HG03135 (cell line): Measurements from ENCODE around the gene ETV1.

Experiments used
- ATAC-seq: cut with Tn5 transposase; IDR thresholded peaks from one replicate; pipeline ENCODE4 v1.9.1; 2021; ENCODE audit warnings: mild to moderate bottlenecking, moderate library complexity; ENCODE audit not compliant: unreplicated experiment

Gene ETV1

DNA sequence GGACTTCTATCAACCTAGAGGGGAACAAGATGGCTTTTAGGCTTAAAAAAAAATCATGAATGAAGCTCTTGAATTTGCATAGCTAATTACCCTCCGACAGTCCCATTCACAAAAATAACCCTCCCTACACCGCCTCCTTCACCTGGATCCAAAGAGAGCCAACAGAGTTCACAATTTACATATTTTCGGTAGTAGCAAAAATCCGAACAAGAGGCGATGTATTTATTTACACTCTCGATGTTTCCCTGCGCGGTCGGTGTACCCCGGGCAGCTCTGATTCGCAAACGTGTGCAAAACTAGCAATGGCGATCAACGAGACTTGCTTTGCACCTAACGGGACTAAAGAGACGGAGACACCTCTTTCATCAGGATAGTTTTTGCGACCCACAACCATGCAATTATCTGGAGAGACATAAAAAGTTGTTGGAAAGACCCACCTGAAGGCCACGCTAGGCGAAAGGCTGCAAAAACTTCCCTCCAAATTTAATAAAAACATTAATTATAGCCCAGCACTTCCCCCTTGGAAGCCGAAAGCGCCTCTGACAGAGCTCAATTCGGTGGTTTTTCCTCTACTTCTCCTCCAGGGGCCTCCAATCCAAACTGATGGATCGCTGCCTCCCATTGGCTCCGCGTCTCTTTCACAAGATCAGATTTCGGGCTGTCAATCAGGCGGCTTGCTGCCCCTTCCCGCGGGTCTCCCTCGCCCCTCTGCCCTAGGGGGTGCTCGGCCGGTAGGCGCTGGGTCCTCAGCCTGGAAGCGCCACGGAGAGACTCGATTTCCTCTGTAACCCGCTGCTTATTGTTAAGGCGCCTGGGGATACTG lies at the start of gene ETV1:
Gene ETV1, minus strand, starts transcription at position 541 of the 823 bp plus-strand sequence. CDS start 614 bp downstream, outside the sequence.
- no peak for ATAC-seq

DNA sequence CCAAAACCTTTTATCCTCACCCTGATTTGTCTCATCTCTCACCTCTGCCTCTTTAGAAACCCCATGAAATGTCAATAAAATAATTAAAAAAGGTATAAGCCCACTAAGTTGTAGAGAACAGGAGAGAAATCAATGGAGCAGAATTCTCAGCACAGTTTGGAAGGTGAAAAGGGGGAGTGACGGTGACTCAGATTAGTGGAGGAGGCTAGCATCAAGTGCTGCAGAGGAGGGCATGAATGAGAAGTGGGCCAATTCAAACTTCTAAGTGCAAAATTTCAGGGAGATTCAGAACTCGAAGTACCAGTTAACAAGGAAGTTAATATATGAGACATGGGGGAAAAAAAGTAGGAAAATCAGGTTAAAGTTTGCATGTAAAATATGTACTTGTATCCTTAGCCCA lies 34.9 kb upstream of the ETV1 start:
- ATAC-seq = no peak

DNA sequence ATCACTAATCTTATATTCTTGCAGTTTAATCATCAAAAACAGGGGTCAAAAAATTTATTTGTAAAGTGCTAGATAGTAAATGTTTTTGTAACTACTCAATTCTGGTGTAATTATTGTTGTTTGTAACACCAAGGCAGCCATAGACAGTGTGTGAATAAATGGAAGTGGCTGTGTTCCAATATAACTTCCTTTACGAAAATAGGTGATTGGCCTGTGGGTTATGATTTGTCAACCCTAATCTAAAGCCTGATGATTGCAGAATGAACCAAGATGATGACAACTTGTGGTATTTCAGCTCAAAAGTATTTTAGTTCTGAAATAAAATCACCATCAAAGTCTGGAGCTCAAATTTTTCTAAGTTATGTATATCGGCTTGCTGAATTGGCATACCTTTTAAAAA lies 34.4 kb upstream of the ETV1 start:
- ATAC-seq = no peak

DNA sequence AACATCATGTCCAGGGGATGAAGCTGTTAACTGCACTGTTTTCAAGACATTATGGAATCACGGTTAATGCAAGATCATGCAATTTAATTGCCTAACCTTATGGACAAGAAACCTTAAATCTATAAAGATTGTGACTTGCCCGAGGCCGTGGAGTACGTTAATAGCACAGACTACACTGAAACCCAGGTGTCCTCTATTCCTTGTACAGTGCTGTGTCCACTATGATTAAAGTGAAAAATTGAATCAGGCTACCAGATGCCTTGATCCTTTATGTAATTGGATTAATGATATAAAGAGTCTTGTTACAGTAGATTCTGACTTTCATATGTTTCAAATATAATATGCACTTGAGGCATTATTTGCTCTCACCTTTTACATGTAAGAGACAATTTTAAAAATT lies 33.9 kb upstream of the ETV1 start:
- ATAC-seq = no peak

DNA sequence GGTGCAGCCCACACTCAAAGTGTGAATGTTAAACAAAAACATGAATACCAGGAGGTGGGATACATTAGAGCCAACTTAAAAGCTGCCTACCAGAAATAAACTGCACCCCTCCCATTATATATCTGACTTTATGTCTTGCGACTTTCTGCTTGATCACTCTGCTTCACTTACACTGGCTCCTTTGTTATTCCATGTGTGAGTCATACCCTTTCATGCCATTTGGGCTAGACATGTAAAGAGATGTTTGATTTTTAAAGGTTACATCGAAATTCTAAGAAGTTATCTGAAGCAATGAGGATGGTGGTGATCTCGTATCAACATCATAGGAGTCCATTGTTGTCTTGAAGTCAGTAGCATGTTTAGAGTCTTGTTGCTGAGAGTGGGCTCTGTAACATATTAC lies 31.6 kb upstream of the ETV1 start:
- ATAC-seq = no peak

DNA sequence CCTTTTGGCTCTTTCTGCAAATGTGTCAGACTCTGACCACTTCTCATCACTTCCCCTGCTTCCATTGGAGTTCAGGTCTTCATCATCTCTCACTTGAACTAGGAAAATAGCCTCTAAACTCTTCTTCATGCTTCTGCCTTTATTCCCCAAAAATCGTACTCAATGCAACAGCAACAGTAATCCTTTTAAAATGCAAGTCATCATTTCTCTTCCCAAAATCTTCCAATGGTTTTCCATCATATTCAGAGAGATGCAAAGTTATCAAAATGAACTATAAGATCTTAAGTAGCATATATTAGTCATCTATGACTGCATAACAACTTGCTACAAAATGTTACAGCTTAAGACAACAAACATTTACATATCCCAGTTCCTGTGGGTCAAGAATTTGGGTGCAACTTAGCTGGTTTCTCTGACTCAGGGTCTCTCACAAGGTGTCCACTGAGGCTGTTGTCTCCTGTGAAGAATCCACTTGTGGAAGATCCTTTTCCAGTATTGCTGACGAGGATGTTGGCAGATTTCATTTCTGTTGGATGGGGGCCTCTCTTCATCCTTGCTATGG lies 31.0 kb upstream of the ETV1 start:
- no peak for ATAC-seq

DNA sequence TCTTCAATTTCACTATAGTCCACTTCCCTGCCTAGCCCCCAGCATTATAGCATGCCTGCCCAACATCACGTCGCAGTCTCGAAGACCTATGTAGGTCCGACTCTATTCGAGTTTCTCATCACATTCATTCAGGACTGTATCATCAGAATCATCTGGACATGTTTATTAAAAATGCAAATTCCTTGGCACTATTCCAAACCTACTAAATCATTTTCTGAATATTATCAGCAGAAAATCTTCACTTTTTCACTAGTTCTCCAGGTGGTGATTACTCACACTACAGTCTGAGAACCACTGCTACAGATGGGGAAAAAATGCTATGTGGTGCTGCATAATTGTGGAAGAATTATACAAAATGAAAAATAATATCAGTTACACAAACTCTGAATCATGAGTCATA lies 29.3 kb upstream of the ETV1 start:
- no peak for ATAC-seq

DNA sequence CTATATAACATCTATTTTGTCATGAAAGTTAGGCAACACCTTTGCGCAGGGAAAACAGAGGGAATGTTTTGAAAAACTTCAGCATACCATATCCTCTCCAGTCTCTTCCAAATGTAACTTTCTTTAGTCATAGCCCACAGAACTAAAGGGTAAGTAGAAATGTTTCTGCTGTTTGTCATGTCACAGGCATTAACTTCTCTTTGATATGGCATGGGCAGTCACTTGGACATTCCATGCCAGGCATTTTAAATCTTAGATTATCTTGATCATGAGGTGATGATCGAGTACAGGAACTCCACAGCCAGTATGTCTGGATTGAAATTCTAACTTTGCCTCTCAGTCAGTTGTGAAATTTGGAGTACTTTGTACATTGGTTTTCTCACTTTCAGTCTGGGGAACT lies 27.5 kb upstream of the ETV1 start:
- no peak for ATAC-seq

DNA sequence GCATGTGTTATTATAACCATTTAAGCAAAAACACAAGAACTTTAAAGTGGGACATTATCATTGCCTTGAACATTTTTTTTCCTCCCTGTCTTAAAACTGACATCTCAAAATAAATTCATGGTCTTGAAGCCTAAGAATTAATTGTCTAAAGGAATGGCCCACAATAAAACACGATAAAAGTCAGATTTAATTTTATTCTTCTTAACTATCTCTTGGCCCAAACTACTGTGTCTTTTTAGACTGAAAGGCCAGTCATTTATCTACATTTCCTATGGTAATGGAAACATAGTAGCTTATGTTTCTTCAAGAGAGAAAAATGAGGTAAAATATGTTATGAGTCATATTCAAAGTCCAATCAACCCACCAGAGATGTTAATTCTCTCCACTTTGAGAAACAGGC lies 24.4 kb upstream of the ETV1 start:
- no peak for ATAC-seq

DNA sequence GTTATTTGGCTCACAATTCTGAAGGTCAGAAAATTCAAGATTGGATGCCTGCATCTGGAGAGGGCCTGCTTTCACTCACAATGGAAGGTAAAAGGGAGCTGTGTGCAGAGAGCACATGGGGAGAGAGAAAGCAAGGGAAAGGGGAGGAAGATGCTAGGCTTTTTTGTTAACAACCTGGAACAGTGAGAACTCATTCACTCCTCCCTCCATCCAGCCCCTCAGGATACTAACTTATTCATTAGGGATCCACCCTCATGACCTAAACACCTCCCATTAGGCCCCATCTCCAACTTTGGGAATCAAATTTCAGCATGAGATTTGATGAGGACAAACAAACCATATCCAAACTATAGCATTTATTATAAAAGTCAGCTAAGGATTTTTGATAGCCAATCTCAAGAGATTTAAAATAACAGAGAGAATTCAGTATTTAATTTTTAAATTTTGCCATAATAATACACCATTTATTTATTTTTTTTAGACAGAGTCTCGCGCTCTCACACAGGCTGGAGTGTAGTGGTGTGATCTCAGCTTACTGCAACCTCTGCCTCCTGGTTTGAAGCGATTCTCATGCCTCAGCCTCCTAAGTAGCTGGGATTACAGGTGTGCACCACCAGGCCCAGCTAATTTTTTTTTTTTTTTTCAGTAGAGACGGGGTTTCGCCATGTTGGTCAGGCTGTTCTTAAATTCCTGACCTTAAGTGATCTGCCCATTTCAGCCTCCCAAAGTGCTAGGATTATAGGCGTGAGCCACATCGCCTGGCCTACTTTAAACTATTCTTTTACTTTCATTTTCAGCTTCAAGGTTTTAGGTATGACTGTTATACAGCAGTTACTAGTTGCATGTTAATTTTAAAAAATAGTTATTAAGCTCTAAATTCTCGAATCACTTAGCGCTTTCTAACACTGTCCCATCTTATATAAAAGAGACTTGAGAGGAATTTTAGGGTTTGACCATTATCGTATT lies 20.3 kb upstream of the ETV1 start:
- ATAC-seq = no peak

DNA sequence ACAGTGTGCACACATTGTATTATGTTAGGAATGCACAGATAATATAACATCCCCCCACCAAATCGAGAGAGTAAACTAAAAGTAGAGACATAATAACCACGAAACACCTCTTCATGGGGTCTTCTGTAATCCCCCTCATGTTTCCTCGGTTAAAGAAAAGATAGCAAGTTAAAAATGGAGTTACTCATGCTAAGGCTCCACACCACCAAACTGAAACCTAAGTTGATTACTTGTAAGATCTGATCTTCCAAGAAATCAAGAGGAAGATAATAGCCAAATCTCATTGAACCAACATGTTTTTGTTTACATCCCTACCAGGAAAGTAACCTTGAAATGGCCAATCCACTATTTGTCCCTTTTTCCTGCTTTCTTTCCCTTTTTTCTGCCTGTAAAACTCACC lies 11.7 kb upstream of the ETV1 start:
- no peak for ATAC-seq

DNA sequence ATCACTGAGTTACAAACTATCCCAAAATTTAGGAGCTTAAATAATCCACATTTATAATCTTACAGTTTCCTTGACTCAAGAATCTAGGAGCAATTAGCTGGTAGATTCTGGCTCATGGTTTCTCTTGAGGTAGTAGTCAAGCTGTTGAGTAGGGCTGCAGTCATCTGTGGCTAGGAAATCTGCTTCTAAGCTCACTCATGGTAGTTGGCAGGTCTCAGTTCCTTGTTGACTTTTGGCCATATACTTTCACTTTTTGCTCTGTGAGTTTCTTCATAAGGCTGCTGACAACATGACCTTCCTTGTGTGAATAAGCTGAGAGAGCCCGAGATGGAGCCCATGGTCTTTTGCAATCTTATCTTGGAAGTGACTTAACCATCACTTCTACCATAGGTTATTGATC lies 10.8 kb upstream of the ETV1 start:
- ATAC-seq = no peak

DNA sequence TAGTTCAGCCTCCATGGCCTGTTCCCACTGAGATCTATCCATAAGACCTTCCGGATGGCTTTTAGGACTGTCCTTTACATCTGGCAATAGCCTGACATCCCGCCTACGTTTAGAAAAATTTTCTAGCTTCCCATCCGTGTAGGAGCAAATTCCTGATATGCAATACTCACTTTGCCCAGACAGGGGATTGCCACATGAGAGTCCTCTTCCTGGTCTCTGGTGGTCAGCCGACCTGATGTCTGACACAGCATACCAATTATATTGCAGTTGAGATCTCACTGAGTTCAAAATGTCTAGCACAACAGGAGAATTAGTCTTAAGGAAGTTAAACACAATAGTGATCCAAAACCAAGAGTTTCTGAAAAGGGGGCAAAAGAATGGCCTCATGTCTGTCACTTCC lies 9.4 kb upstream of the ETV1 start:
- ATAC-seq = no peak

DNA sequence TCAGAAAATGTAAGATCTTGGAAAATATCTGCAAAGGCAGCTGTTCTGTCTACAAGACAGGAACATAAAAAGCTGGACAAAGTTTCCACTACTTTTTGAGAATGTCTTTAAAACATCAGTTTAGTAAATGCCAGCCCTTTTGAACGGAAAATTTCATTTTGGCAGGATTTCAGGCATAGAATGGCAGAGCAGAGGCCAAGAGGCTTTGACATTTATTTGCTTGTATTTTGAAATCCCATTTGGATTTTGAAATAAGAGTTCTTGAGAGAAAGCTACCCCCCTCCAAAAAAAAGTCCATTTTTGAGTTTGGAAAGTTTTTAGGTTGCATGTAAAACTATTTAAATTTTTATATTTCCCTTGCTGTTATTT lies 3.1 kb upstream of the ETV1 start:
- no peak for ATAC-seq

DNA sequence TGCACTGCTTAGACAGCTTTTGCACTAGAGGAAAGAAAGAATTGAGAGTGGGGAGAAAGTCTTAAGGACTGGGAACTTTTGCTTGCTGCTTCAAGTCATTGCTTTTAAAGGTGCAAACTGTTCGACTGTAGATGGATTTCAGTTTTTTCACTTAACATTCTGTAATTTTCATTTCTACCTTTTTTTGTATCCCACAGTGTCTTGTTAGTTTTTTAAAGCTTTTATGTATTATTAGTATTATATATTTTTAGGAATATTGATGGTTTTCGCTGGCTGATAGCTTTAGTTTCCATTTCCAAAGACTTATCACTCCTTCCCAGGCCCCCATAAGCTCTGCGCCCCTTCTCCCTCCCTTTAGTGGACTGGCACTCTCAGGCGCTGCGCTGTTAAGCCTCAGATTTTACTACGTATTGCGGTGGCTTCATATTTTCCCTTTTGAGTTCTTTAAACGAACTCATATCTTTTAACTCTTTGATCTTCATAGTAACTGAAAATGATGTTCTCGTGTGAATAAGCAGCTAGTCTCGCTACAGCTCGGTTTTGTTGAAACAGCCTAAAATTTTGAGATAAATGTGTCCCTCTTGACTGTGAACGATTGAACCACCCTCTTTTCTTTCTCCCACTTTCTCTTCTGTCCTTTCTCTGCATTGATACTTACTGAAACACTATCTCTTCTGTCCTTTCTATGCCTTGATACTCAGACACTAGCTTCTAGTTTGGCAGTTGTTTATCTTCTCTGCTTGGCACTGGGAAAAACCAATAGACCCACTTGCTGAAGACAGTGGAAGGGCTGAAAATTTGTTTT lies 2.5 kb upstream of the ETV1 start:
- no peak for ATAC-seq

DNA sequence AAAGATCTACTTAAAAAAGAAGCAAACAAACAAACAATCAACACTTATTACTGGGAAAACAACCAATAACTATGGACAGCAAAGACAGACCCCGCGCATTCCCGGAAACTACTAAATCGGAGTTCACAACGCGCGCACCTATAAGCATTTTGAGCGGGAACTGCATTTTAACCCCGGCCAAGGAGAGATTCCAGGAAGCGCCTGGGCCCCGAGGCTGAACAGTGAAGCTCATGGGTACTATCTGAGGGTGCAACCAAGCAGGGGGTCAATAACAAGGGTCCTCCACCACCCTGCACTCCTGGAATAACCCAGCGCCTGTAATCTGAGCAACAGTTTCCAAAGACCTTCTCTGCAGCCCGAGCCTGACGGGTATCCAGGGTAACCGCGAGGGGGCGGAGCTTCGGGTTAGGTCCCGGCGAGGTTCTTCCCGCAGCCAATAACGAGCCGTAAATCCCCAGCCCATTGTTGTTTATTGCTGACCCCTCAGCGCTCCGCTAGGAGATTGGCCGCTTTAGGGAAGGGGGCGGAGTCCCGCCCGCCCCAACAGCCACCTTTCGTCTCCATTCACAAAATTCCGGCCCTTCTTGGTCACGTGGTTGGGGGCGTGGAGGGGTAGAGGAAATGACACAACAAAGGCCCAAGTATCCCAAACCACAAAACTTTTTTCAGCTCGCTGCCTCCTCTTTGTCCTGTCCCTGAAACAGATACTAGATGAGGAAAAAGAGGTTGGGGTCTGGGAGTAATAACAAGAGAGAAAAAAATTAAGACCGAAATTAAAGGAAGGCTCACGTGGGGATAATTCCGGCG lies 1.7 kb upstream of the ETV1 start:
- peak; percentile 56 for ATAC-seq

DNA sequence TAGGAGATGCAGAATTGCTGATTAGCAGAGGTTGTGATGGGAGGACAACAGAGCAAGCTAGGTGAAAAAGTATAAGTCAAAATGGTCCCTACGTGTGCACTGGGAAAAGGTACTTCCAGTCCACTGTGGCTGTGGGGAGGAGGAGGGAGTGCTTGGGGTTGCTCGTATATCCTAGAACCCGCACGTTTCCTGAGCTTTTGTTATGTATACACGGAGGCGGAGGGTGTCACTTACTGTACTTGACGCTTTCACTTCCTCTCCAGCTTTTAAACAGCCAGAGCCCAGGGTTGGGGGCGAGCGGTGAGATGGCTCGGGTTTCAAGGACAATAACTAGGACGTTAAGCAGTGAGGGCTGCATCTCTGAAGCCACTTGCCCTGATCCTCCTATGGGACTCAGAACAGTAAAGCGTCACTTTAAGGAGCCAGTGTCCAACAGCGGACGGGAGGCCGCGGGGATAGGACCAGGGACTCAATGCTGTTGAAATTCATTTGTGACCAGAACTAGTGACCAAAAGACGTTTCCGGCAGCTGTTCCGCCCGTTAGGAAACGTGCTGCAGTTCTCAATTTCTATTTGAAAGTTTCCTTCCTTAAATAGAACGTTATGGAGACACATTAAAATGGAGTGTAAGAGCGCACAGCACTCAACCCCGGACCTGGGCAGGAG lies 985 bp upstream of the ETV1 start:
- ATAC-seq = peak; percentile 75

DNA sequence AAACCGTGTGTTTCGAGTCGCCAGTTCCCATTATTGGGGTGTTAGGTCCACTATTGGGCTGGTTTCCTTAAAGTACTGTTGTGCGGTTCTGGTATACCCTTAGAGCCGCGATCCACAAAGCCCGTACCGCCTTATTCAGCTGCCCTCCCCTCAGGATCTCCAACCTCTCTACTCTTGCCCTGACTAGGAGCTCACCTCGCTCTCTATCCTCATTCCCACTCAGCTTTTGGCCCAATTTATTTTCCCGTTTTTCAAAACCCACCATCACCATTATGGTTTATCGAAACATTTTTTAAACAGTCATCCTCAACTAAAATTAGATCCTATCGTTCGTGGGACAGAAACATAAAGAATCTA lies 461 bp upstream of the ETV1 start:
- ATAC-seq = no peak

DNA sequence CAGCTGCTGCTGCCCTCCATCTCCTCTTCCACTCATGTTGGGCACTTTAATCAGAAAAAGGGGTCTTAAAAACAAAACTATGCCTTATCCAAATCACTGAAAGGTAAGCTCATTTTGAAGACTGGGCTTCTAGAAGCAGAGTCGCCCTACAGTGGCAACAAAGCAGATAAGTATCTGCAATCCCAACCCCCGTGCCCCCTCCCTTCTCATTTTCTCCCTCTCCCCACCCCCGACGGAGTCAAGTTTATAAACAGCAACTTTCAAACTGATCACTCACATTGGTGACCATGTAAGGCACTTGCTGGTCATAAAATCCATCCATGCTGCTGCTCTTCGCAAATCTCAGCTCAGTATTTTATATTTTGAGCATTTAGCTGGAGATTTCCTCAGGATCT lies 738 bp downstream of the ETV1 start:
- ATAC-seq = no peak

DNA sequence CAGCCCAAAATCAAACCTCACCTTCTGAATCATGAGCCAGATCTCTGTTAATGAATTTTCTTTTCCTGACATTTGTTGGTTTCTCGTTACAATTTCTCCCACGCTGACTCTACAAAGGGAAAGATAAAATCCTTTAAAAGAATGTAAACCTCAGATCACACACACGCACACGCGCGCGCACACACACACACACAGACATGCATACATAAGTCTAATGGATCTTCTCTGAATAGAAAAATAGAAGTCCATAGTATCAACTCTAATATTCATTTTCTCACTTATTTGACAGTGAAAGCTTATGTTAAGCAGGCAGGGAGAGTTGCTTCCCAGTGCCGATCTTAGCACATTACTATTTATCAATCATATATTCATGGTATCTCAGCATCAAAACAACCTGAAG lies 1.4 kb downstream of the ETV1 start:
- ATAC-seq = no peak
